ENCODE data around the gene CBARP.

The CBARP gene

GRCh38 chr19:1241417-1242095, 3.8 kb upstream of the CBARP start, which contains the start of gene ATP5F1D:
Gene ATP5F1D, plus strand, starts transcription at chr19:1241751. Its CDS starts 100 bp downstream, at chr19:1241851.
- Mint-ChIP-seq H3K4me3 (peak within 1 kb of the TSS; percentile 87), H3K9me3 (no peaks in the 10 kb centered on the region), H3K27me3 (peaks cover 12% of the 10 kb centered on the region), H3K27ac (ENCODE audit: low read depth) (peak within 1 kb of the TSS; percentile 93), H3K4me1 (peaks cover 21% of the 10 kb centered on the region), H3K36me3 (ENCODE audit: insufficient read depth) (peaks cover 9% of the 10 kb centered on the region)
- ATAC-seq (replicated peaks; ENCODE audit: extremely low read depth, poor library complexity, severe bottlenecking) (peak; percentile 59), DNase-seq (ENCODE audit: low spot score in 2 of 2) (peak; percentile 80)

DNA sequence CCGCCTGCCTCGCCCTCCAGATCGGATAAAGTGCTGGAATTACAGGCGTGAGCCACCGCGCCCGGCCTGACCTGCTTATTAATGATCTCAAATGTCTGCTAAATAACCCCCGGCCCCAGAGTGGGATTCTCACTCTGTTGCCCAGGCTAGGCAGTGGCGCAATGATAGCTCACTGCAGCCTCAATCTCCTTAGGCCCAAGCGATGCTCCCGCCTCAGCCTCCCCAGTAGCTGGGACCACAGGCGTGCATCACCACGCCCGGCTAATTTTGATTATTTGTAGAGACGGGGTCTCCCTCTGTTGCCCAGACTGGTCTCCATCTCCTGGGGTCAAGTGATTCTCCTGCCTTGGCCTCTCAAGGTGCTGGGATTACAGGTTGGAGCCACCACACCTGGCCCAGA, 3.1 kb upstream of the CBARP start:
- no peak for ATAC-seq (replicated peaks; ENCODE audit: extremely low read depth, poor library complexity, severe bottlenecking)
- Mint-ChIP-seq H3K9me3 (no peaks in the 10 kb centered on the region), H3K27me3 (peaks cover 12% of the 10 kb centered on the region), H3K36me3 (ENCODE audit: insufficient read depth) (peaks cover 9% of the 10 kb centered on the region), H3K4me1 (peaks cover 21% of the 10 kb centered on the region), H3K4me3 (peak overlapping the region; percentile 87), H3K27ac (ENCODE audit: low read depth) (peak overlapping the region; percentile 93)
- DNase-seq (ENCODE audit: low spot score in 2 of 2) = no peak

- Mint-ChIP-seq H3K4me1 (peaks cover 21% of the 10 kb centered on the region), H3K4me3 (peak overlapping the region; percentile 87), H3K36me3 (ENCODE audit: insufficient read depth) (peaks cover 9% of the 10 kb centered on the region), H3K27me3 (peaks cover 12% of the 10 kb centered on the region), H3K27ac (ENCODE audit: low read depth) (peak overlapping the region; percentile 96), H3K9me3 (no peaks in the 10 kb centered on the region)
- peak; percentile 89 to 90 for DNase-seq (ENCODE audit: low spot score in 2 of 2)
- peak; percentile 53 for ATAC-seq (replicated peaks; ENCODE audit: extremely low read depth, poor library complexity, severe bottlenecking)
Observed at GRCh38 chr19:1239796-1240737, 2.3 kb upstream of the CBARP start.

DNA sequence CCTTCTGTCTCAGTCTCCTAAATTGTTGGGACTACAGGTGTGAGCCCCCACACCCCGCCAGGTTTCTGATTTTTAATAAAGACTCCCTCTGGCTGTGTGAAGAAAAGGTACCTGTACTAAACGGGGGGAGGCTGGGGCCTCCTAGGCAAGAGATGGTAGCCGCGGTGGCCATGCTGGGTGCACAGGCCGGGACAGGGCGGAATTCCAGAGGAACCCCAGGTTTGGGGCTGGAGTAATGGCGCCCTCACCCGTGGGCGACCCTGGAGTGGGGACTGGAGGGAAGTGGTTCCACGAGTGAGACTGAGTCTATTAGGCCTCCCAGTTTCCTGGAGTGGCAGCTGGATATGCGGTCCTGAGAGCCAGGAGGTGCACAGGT, 1.6 kb upstream of the CBARP start:
- Mint-ChIP-seq H3K27me3 (peaks cover 12% of the 10 kb centered on the region), H3K27ac (ENCODE audit: low read depth) (peak overlapping the region; percentile 96), H3K9me3 (no peaks in the 10 kb centered on the region), H3K4me3 (peak overlapping the region; percentile 87), H3K36me3 (ENCODE audit: insufficient read depth) (peaks cover 7% of the 10 kb centered on the region), H3K4me1 (peaks cover 17% of the 10 kb centered on the region)
- ATAC-seq (replicated peaks; ENCODE audit: extremely low read depth, poor library complexity, severe bottlenecking) (no peak), DNase-seq (ENCODE audit: low spot score in 2 of 2) (no peak)

GRCh38 chr19:1238369-1239303, 831 bp upstream of the CBARP start:
- no peak for DNase-seq (ENCODE audit: low spot score in 2 of 2)
- Mint-ChIP-seq H3K9me3 (no peaks in the 10 kb centered on the region), H3K4me3 (peak overlapping the region; percentile 87), H3K27me3 (peaks cover 12% of the 10 kb centered on the region), H3K27ac (ENCODE audit: low read depth) (peak overlapping the region; percentile 96), H3K4me1 (peaks cover 17% of the 10 kb centered on the region), H3K36me3 (ENCODE audit: insufficient read depth) (peaks cover 7% of the 10 kb centered on the region)
- no peak for ATAC-seq (replicated peaks; ENCODE audit: extremely low read depth, poor library complexity, severe bottlenecking)

DNA sequence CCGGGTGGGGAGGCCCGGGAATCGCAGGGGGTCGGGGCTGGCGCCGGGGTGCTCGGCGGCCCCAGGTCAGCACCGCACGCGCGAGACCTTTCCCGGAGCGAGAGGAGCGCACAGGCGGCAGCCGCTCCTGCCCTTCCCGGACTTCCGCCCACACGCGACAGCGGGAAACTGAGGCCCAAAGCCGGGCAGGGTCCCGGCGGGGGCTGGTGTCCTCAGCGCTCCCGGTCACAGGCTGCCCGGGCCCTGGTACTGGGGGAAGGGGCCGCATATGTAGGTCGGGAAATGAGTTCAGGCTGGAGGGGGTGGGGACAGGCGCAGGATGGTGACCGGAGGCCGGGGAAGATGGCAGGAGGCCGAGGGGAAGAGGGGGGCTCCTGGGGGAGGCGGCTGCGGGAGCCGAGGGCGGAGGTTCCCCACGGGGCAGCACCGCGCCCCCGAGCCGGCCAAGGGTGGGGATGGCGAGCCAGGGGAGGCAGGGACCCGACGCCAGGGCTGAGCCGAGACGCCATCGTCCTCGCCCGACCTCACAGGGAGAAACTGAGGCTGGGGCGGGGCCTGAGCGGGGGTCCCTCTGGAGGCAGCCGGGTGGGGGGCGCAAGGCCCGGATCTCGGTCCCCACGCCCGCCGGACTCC, 662 bp downstream of the CBARP start:
- H3K4me3 Mint-ChIP-seq = peak overlapping the region; percentile 52
- ATAC-seq (replicated peaks; ENCODE audit: extremely low read depth, poor library complexity, severe bottlenecking) = no peak
- H3K9me3 Mint-ChIP-seq = no peaks in the 10 kb centered on the region
- peaks cover 17% of the 10 kb centered on the region for H3K4me1 Mint-ChIP-seq
- H3K36me3 Mint-ChIP-seq (ENCODE audit: insufficient read depth) = peaks cover 7% of the 10 kb centered on the region
- DNase-seq (ENCODE audit: low spot score in 2 of 2) = no peak
- H3K27ac Mint-ChIP-seq (ENCODE audit: low read depth) = no peak overlapping the region
- H3K27me3 Mint-ChIP-seq = peaks cover 12% of the 10 kb centered on the region

- no peaks in the 10 kb centered on the region for H3K9me3 Mint-ChIP-seq
- DNase-seq (ENCODE audit: low spot score in 2 of 2) = no peak
- H3K4me3 Mint-ChIP-seq = no peak overlapping the region
- ATAC-seq (replicated peaks; ENCODE audit: extremely low read depth, poor library complexity, severe bottlenecking) = no peak
- H3K4me1 Mint-ChIP-seq = peaks cover 15% of the 10 kb centered on the region
- H3K27ac Mint-ChIP-seq (ENCODE audit: low read depth) = no peak overlapping the region
- H3K36me3 Mint-ChIP-seq (ENCODE audit: insufficient read depth) = peaks cover 6% of the 10 kb centered on the region
- H3K27me3 Mint-ChIP-seq = peaks cover 12% of the 10 kb centered on the region
Observed at GRCh38 chr19:1236576-1236975, 1.2 kb downstream of the CBARP start.

DNA sequence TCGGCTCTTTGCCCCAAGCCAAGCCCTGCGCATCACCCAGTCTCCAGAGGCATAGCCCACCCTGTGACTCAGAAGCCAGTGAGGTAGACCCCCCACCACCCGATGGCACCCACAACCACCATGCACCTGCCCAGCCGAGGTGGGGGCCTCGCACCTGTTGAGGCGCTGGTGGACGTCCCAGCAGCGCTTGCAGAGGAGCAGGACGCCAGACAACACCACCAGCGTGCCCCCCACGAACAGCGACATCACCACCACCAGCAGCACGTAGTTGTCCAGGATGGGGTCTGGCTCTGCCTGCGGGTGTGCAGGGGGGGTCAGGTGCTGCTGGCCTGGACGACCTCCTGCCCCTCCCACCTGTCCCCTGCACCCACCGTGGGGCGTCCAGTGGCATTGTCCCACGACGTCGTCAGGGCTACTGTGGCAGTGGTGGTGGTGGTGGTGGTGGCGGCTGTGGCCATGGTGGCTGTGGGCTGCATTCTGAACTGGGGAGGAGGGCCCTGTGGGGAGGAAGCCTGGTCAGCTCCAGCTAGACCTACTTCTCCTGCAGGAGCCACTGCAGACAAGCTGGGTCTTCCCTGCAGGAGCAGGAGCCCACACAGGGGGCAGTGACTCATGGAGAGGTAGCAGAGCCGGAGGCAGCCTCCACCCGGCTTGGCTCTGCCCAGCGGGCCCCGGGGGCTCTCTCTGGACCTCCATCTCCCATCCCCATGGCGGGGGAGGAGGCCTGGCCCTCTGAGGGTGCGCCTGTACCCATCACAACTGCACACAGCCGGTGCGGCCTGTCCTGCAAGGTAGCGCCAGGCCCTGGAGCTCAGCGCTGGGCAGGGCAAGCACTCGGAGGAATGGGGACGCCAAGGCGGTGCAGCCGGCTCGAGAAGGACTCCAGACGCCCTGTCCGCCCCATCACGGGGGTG, 1.9 kb downstream of the CBARP start:
- peaks cover 12% of the 10 kb centered on the region for H3K27me3 Mint-ChIP-seq
- DNase-seq (ENCODE audit: low spot score in 2 of 2) (no peak), ATAC-seq (replicated peaks; ENCODE audit: extremely low read depth, poor library complexity, severe bottlenecking) (no peak)
- peaks cover 10% of the 10 kb centered on the region for H3K4me1 Mint-ChIP-seq
- H3K27ac Mint-ChIP-seq (ENCODE audit: low read depth) = no peak overlapping the region
- H3K4me3 Mint-ChIP-seq = peak overlapping the region; percentile 23
- H3K9me3 Mint-ChIP-seq = no peaks in the 10 kb centered on the region
- no peaks in the 10 kb centered on the region for H3K36me3 Mint-ChIP-seq (ENCODE audit: insufficient read depth)

GRCh38 chr19:1234955-1235380, 2.8 kb downstream of the CBARP start:
- no peaks in the 10 kb centered on the region for H3K36me3 Mint-ChIP-seq (ENCODE audit: insufficient read depth)
- no peaks in the 10 kb centered on the region for H3K9me3 Mint-ChIP-seq
- no peak overlapping the region for H3K27ac Mint-ChIP-seq (ENCODE audit: low read depth)
- DNase-seq (ENCODE audit: low spot score in 2 of 2) (no peak), ATAC-seq (replicated peaks; ENCODE audit: extremely low read depth, poor library complexity, severe bottlenecking) (no peak)
- peak overlapping the region; percentile 23 for H3K4me3 Mint-ChIP-seq
- peaks cover 12% of the 10 kb centered on the region for H3K27me3 Mint-ChIP-seq
- H3K4me1 Mint-ChIP-seq = peaks cover 10% of the 10 kb centered on the region

- H3K9me3 Mint-ChIP-seq = no peaks in the 10 kb centered on the region
- peaks cover 12% of the 10 kb centered on the region for H3K27me3 Mint-ChIP-seq
- ATAC-seq (replicated peaks; ENCODE audit: extremely low read depth, poor library complexity, severe bottlenecking) (no peak), DNase-seq (ENCODE audit: low spot score in 2 of 2) (no peak)
- H3K36me3 Mint-ChIP-seq (ENCODE audit: insufficient read depth) = no peaks in the 10 kb centered on the region
- no peak overlapping the region for H3K27ac Mint-ChIP-seq (ENCODE audit: low read depth)
- H3K4me3 Mint-ChIP-seq = no peak overlapping the region
- H3K4me1 Mint-ChIP-seq = peaks cover 10% of the 10 kb centered on the region
Observed at GRCh38 chr19:1234051-1234954, 3.5 kb downstream of the CBARP start.
